ENCODE results near the gene RSRC2.
A peak's percentile ranks its signal among the peaks of the same experiment; 100 is the strongest.
"Not testable (repeated sequence)": the region's sequence is repeated elsewhere in the genome, so short reads cannot be mapped to it uniquely, and the experiment has no call there.

The RSRC2 gene

GRCh38 chr12:122486805-122487426 is 39.8 kb downstream of the RSRC2 start:
- no peaks in the 10 kb centered on the region for H3K4me1 Mint-ChIP-seq
- H3K4me3 Mint-ChIP-seq: no peak overlapping the region
- H3K9me3 Mint-ChIP-seq: no peaks in the 10 kb centered on the region
- peaks cover 57% of the 10 kb centered on the region for H3K36me3 Mint-ChIP-seq
- no peak for DNase-seq
- no peak overlapping the region for H3K27ac Mint-ChIP-seq
- CTCF ChIA-PET: interaction anchor here (3.0 kb wide), 1 partner anchor 88 kb away, joined by 9 read pairs; no protein-coding TSS in a partner anchor
- H3K27me3 Mint-ChIP-seq: no peaks in the 10 kb centered on the region

- H3K27ac Mint-ChIP-seq, H3K4me1 Mint-ChIP-seq, H3K27me3 Mint-ChIP-seq, H3K9me3 Mint-ChIP-seq, DNase-seq, H3K4me3 Mint-ChIP-seq: not testable (repeated sequence)
- CTCF ChIA-PET: interaction anchor here (0.6 to 3.0 kb wide), 2 partner anchors 87 to 153 kb away, joined by 3 to 9 read pairs; no protein-coding TSS in a partner anchor
- peaks cover 57% of the 10 kb centered on the region for H3K36me3 Mint-ChIP-seq
These were observed 40.4 kb downstream of the RSRC2 start for GRCh38 chr12:122486360-122486759.

- not testable (repeated sequence) for DNase-seq, H3K27me3 Mint-ChIP-seq, H3K4me1 Mint-ChIP-seq, H3K9me3 Mint-ChIP-seq, H3K4me3 Mint-ChIP-seq
- Mint-ChIP-seq H3K27ac (peak overlapping the region; percentile 17), H3K36me3 (peaks cover 59% of the 10 kb centered on the region)
- CTCF ChIA-PET: interaction anchor here (0.9 to 3.0 kb wide), 5 partner anchors 11 to 85 kb away, joined by 3 to 9 read pairs (median 4); partner anchors contain the start of gene ZCCHC8
These were observed 42.4 kb downstream of the RSRC2 start for GRCh38 chr12:122484385-122484784.

- CTCF ChIA-PET: interaction anchor here (0.9 to 1.6 kb wide), 4 partner anchors 10 to 84 kb away, joined by 3 to 4 read pairs (median 4); partner anchors contain the start of gene ZCCHC8
- H3K27me3 Mint-ChIP-seq: no peaks in the 10 kb centered on the region
- H3K9me3 Mint-ChIP-seq: no peaks in the 10 kb centered on the region
- no peak for DNase-seq
- no peak overlapping the region for H3K4me3 Mint-ChIP-seq
- no peaks in the 10 kb centered on the region for H3K4me1 Mint-ChIP-seq
- H3K27ac Mint-ChIP-seq: peak overlapping the region; percentile 17
- peaks cover 58% of the 10 kb centered on the region for H3K36me3 Mint-ChIP-seq
These were observed 42.8 kb downstream of the RSRC2 start for GRCh38 chr12:122483969-122484368.

- Mint-ChIP-seq H3K27me3 (no peaks in the 10 kb centered on the region), H3K36me3 (peaks cover 66% of the 10 kb centered on the region), H3K4me1 (no peaks in the 10 kb centered on the region), H3K4me3 (no peak overlapping the region), H3K27ac (no peak overlapping the region), H3K9me3 (no peaks in the 10 kb centered on the region)
- DNase-seq: no peak
- CTCF ChIA-PET: interaction anchor here (0.6 kb wide), 1 partner anchor 81 kb away, joined by 4 read pairs; no protein-coding TSS in a partner anchor
These were observed 44.9 kb downstream of the RSRC2 start for GRCh38 chr12:122481861-122482260.

- H3K4me3 Mint-ChIP-seq: no peak overlapping the region
- H3K4me1 Mint-ChIP-seq: peaks cover 2% of the 10 kb centered on the region
- peaks cover 70% of the 10 kb centered on the region for H3K36me3 Mint-ChIP-seq
- no peak for DNase-seq
- H3K27me3 Mint-ChIP-seq: no peaks in the 10 kb centered on the region
- H3K27ac Mint-ChIP-seq: peak overlapping the region; percentile 49
- no peaks in the 10 kb centered on the region for H3K9me3 Mint-ChIP-seq
- CTCF ChIA-PET: interaction anchor here (0.6 to 1.3 kb wide), 2 partner anchors 80 to 125 kb away, joined by 3 to 5 read pairs; no protein-coding TSS in a partner anchor
These were observed 46.0 kb downstream of the RSRC2 start for GRCh38 chr12:122480753-122481152.

- CTCF ChIA-PET: interaction anchor here (0.6 to 5.9 kb wide), 4 partner anchors 51 to 83 kb away, joined by 3 to 192 read pairs (median 33); partner anchors contain the start of gene CLIP1
- H3K9me3 Mint-ChIP-seq: no peaks in the 10 kb centered on the region
- H3K4me3 Mint-ChIP-seq: no peak overlapping the region
- no peak overlapping the region for H3K27ac Mint-ChIP-seq
- peaks cover 21% of the 10 kb centered on the region for H3K4me1 Mint-ChIP-seq
- no peak for DNase-seq
- peaks cover 49% of the 10 kb centered on the region for H3K36me3 Mint-ChIP-seq
- no peaks in the 10 kb centered on the region for H3K27me3 Mint-ChIP-seq
These were observed 52.4 kb downstream of the RSRC2 start for GRCh38 chr12:122474324-122474716.

- peaks cover 21% of the 10 kb centered on the region for H3K4me1 Mint-ChIP-seq
- CTCF ChIA-PET: interaction anchor here (0.6 to 5.9 kb wide), 8 partner anchors 10 to 83 kb away, joined by 3 to 192 read pairs (median 4); partner anchors contain the start of genes CLIP1 and ZCCHC8
- no peak for DNase-seq
- H3K36me3 Mint-ChIP-seq: peaks cover 44% of the 10 kb centered on the region
- no peaks in the 10 kb centered on the region for H3K9me3 Mint-ChIP-seq
- no peaks in the 10 kb centered on the region for H3K27me3 Mint-ChIP-seq
- no peak overlapping the region for H3K27ac Mint-ChIP-seq
- no peak overlapping the region for H3K4me3 Mint-ChIP-seq
These were observed 53.0 kb downstream of the RSRC2 start for GRCh38 chr12:122473543-122474323.

- H3K4me1 Mint-ChIP-seq: peaks cover 21% of the 10 kb centered on the region
- no peaks in the 10 kb centered on the region for H3K9me3 Mint-ChIP-seq
- CTCF ChIA-PET: interaction anchor here (0.7 to 5.9 kb wide), 24 partner anchors 9 to 322 kb away, joined by 3 to 192 read pairs (median 4); partner anchors contain the start of gene CLIP1
- DNase-seq: no peak
- no peaks in the 10 kb centered on the region for H3K27me3 Mint-ChIP-seq
- no peak overlapping the region for H3K27ac Mint-ChIP-seq
- H3K4me3 Mint-ChIP-seq: no peak overlapping the region
- H3K36me3 Mint-ChIP-seq: peaks cover 30% of the 10 kb centered on the region
These were observed 55.2 kb downstream of the RSRC2 start for GRCh38 chr12:122471324-122472226.

GRCh38 chr12:122470576-122470975 is 56.2 kb downstream of the RSRC2 start:
- not testable (repeated sequence) for DNase-seq, H3K27ac Mint-ChIP-seq, H3K9me3 Mint-ChIP-seq, H3K4me3 Mint-ChIP-seq, H3K27me3 Mint-ChIP-seq
- CTCF ChIA-PET: interaction anchor here (0.7 to 5.9 kb wide), 11 partner anchors 12 to 140 kb away, joined by 3 to 192 read pairs (median 7); partner anchors contain the start of gene CLIP1
- Mint-ChIP-seq H3K36me3 (peaks cover 20% of the 10 kb centered on the region), H3K4me1 (peaks cover 18% of the 10 kb centered on the region)

- H3K9me3 Mint-ChIP-seq, DNase-seq, H3K27me3 Mint-ChIP-seq, H3K4me3 Mint-ChIP-seq, H3K27ac Mint-ChIP-seq: not testable (repeated sequence)
- Mint-ChIP-seq H3K36me3 (peaks cover 15% of the 10 kb centered on the region), H3K4me1 (peaks cover 13% of the 10 kb centered on the region)
- CTCF ChIA-PET: interaction anchor here (1.6 to 5.9 kb wide), 2 partner anchors 17 to 70 kb away, joined by 4 to 192 read pairs; no protein-coding TSS in a partner anchor
These were observed 56.9 kb downstream of the RSRC2 start for GRCh38 chr12:122469856-122470255.

GRCh38 chr12:122467983-122468382 is 58.8 kb downstream of the RSRC2 start:
- H3K27ac Mint-ChIP-seq: no peak overlapping the region

GRCh38 chr12:122464317-122465042 is 62.3 kb downstream of the RSRC2 start:
- not testable (repeated sequence) for H3K4me3 Mint-ChIP-seq, H3K9me3 Mint-ChIP-seq, H3K4me1 Mint-ChIP-seq, DNase-seq, H3K27me3 Mint-ChIP-seq, H3K27ac Mint-ChIP-seq, H3K36me3 Mint-ChIP-seq
- CTCF ChIA-PET: interaction anchor here (1.9 kb wide), 1 partner anchor 65 kb away, joined by 11 read pairs; no protein-coding TSS in a partner anchor

More at GRCh38 chr12:122467983-122468382, 58.8 kb downstream of the RSRC2 start:
- CTCF ChIA-PET: no interaction called here
- Mint-ChIP-seq H3K36me3 (peaks cover under 1% of the 10 kb centered on the region), H3K4me3 (no peak overlapping the region), H3K27me3 (no peaks in the 10 kb centered on the region), H3K4me1 (peaks cover 6% of the 10 kb centered on the region), H3K9me3 (no peaks in the 10 kb centered on the region)
- DNase-seq: no peak

Data from activated naive CD4-positive, alpha-beta T cell treated with anti-CD3 and anti-CD28 coated beads, Interleukin-2, amount 10 ng/mL, durations not matched to agents 7 days and 5 days (primary cell).